HL-60 (cell line): ENCODE results near the gene MYL12B.

Source experiments
- GABPA ChIP-seq: IDR thresholded peaks from 2 replicates; pipeline ENCODE4 v1.6.1; 2012; ENCODE audit warnings: low read depth
- TF ChIP-seq, protein P1 (sequence below): IDR thresholded peaks from one replicate; pipeline ENCODE4 v1.5.1; 2011; ENCODE audit warnings: low read length, control low read depth, inconsistent platforms; ENCODE audit not compliant: insufficient read depth

GRCh38 chr18:3216987-3217386, 44.9 kb upstream of the MYL12B start:
- TF ChIP-seq, protein P1, sequence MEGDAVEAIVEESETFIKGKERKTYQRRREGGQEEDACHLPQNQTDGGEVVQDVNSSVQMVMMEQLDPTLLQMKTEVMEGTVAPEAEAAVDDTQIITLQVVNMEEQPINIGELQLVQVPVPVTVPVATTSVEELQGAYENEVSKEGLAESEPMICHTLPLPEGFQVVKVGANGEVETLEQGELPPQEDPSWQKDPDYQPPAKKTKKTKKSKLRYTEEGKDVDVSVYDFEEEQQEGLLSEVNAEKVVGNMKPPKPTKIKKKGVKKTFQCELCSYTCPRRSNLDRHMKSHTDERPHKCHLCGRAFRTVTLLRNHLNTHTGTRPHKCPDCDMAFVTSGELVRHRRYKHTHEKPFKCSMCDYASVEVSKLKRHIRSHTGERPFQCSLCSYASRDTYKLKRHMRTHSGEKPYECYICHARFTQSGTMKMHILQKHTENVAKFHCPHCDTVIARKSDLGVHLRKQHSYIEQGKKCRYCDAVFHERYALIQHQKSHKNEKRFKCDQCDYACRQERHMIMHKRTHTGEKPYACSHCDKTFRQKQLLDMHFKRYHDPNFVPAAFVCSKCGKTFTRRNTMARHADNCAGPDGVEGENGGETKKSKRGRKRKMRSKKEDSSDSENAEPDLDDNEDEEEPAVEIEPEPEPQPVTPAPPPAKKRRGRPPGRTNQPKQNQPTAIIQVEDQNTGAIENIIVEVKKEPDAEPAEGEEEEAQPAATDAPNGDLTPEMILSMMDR, result no peak
- no peak for TF ChIP-seq GABPA
